NCI-H460 (cell line): Measurements from ENCODE around the gene SP5. TPM values are rescaled to one million over a fixed set of nuclear protein-coding genes. Genes with fewer than 3 reads are reported as not detected.
A peak's percentile ranks its signal among the peaks of the same experiment; 100 is the strongest.
"Not testable (repeated sequence)": the region's sequence is repeated elsewhere in the genome, so short reads cannot be mapped to it uniquely, and the experiment has no call there.

ENCODE experiments used
- DNase-seq: peaks from one replicate; pipeline ENCODE4 v3.0.0-alpha.2; 2016; ENCODE audit warnings: low read depth; ENCODE audit errors: extremely low read depth
- polyA plus RNA-seq: library from polyadenylated mRNA; depleted of rRNA; stranded (reverse); fragments of >200 nt; gene quantifications from 2 replicates; pipeline ENCODE4 v1.2.3, GENCODE V29; 2014; cell fraction: nucleus; rRNA removed
- total RNA-seq: library from RNA; depleted of rRNA; stranded (reverse); fragments of >200 nt; shearing (Covaris generic); gene quantifications from 2 replicates; pipeline ENCODE4 v1.2.3, GENCODE V29; 2014; rRNA removed

The SP5 gene
- total RNA-seq = 0.07 TPM in 1 of 2 replicates, not detected in the other
- 0.19 TPM in 1 of 2 replicates, not detected in the other for polyA plus RNA-seq

DNA sequence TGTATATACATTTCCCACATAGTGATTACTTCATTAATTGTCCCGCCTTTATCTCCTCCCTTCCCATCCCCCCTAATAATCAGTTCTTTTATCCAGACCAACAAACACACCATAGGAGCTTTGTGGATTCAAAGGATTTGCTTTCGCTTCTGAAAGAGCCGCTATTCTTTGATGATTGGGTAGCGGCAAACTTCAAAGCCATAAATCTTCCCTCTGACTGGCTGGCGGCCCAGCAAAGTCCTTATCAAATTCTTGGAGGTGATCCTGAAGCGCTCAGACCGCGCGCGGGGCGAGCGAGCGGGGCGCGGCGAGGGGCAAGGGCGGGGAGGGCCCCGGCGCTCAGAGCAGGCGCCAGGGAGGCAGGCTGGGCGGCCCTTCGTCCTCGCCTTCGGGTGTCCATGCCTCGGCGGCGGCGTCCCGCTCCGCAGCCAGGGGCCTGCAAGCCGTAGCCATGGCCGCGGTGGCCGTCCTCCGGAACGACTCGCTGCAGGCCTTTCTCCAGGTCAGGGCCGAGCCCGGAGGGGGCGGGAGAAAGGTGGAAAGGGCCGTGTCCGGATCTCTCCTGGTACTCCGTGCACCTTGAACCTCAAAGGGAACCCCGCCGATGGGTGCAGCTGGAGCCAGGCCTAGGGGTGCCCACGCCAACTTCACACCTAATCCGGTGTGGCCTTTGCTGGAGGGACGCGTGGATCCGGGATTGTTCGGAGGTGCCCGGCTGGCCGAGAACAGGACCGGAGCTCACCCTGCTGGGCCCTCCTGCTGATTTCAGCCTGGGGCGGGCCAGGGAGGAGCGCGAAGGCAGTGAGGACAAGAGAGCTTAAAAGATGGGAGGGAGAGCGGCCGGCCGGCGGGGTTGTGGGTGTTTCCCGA, at the start of gene SP5:
Gene SP5 (plus strand): TSS at position 276 of the 870 bp plus-strand sequence. CDS start 176 bp downstream, at position 452.
- DNase-seq = peak; percentile 21

DNA sequence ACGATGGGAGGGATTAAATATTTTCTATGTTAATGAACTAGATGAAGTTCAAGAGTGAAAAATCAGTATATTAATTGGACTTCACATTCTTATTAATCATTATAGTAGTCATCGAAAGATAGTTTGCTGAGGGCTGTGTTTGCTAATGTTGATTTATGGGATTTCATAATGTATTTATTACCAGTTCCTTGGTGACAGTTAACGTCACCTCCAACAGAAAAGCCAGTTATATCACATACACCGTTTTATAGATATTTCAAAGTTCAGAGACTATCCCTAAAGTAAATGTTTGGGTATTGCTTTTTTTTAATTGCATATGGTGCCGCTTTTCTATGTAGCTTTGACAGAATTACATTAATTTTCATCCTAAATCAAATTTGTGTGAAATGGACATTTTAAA, 49.4 kb upstream of the SP5 start:
- DNase-seq = no peak

DNA sequence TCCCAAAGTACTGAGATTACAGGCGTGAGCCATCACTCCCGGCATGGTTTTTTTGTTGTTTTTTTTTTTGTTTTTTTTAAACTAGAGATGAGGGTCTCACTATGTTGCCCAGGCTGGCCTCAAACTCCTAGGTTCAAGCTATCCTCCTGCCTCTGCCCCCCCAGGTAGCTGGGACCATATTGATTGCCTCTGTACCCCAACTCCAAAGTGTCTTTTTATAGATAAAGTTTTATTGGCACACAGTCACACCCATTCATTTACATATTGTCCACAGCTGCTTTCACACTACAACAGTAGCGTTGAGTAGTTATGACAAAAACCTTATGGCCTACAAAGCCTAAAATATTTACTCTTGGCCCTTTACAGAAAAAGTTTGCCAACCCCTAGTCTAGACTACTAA, 45.2 kb upstream of the SP5 start:
- DNase-seq = no peak

DNA sequence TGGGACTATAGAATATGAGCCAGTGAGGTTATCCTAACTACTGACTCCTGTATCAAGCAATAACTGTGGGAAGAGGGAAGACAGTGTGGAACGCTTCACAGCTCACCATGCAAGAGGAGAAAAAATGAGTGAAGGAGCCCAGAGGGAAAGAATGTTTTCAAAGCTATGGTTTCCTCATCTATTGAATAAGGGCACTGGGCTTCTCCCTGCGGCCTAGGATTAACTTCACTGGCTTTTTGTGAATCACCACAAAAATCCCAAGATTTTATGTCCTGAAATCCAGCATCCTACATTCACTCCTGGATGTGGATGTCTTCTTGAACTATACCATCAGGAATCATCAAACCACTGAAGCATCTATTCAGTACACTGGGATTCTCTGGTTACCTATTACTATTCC, 44.5 kb upstream of the SP5 start:
- no peak for DNase-seq

DNA sequence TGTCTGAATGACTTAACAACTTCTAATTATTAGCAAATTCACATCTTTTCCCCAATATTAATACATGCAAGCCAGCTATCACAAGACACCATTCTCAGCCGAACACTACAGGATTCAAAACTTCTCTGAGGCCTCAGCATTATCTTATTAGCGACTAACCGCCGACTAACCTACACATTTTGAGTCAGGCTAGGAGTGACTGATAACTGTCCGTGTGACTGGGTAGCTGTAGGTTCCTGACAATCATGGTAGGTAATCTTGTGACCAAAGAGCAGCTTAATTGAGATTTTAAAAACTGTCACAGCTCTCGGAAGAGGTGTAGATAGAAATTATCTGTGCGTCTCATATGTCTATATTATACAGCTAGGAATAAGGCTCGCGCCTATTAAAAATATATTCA, 44.1 kb upstream of the SP5 start:
- DNase-seq = no peak

DNA sequence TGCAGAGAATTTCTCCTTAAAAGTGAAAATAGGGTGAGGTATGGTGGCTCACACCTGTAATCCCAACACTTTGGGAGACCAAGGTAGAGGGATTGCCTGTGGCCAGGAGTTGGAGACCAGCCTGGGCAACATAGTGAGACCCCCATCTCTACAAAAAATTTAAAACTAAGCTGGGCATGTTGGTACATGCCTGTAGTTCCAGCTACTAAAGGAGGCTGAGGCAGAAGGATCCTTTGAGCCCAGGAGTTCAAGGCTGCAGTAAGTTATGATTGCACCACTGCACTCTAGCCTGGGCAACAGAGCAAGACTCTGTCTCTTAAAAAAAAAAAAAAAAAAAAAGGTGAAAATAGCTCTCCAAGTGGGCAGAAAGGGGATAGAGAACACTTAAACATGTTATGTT, 40.9 kb upstream of the SP5 start:
- not testable (repeated sequence) for DNase-seq

DNA sequence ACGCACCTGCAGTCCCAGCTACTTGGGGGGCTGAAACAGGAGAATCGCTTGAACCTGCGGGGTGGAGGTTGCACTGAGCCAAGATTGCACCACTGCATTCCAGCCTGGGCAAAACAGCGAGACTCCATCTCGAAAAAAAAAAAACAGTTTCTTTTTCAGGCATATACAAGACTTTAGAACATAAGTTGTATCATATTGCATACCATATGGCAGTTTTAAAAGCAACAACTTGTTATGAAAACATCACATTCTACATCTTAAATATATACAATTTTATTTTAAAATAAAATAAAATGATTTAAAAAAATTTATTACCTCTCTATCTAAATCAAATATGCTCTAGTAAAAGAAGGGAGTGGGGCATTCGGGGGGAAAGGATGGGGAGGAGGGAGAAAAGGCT, 39.4 kb upstream of the SP5 start:
- no peak for DNase-seq

DNA sequence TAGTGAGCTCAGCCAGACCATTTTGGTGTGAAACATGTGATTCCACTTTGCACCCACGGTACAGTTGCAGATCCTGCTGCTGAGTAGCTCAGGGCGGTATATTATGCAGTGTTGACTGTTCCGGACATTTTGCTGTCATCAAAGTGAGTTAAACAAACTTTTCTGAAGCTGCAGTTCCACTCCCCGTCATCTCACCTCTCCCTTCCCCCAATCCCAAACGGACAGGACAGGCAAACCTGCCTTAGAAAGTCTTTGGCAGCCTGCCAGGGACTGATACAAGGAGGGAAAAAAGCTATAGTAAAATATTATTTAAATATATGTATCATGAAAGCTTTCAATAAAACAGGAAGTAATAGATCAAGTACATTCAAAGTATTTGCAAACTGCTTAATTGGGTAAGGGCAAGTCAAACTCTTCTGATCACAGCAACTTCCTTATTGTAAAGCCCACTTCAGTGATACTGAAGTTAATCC, 35.5 kb upstream of the SP5 start:
- peak; percentile 1 for DNase-seq

DNA sequence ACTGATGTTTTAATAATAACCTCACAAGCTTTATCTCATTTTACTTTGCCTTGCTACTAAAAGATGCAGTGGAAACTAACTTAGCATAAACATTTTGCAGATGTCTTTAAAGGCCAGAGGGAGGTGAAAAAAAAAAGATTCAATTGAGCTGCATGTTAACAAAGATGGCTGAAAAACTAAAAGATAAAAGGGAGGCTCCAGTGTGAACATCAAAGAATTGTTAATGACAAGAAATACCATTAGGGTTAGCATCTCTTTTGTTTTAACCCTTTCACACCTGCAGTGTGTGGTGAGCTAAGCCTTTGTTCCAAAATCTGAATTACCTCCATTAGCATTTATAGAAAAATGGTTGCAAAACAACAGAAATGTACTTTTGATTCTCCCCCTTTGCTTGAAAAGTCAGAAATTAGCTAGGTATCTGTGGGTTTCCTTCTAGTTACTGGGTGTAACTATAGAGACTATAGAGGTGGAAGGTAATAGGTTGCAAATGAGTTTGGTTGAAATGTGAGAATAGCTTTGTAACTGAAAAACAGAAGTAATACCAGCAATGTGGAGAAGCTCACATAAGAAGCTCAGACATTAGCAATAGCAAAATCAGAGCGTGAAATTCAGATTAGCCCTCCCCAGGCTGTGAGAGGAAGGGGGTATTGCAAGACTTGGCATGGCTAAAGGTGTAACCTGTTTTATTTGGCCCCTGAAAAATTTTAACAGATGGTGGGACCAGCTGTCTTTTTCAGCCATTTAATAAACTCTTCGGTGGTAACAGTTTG, 34.8 kb upstream of the SP5 start:
- no peak for DNase-seq

DNA sequence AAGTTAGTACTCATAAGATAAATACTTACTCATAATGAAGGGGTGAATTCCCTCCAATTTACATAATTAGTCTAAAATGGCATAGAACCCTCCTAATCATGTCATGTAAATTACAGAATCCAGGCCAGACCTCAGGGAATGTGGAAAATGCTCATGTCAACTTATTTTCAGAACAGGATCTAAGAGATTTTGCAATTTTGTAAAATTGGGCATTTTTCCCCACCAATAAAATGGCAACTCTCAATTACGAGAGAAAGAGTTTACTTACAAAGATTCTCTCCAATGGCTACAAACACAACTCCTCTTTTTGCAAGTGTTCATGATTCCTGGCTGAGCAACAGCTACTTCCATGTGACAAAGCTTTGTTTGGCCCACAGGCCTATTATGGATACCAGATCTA, 33.8 kb upstream of the SP5 start:
- DNase-seq = no peak

DNA sequence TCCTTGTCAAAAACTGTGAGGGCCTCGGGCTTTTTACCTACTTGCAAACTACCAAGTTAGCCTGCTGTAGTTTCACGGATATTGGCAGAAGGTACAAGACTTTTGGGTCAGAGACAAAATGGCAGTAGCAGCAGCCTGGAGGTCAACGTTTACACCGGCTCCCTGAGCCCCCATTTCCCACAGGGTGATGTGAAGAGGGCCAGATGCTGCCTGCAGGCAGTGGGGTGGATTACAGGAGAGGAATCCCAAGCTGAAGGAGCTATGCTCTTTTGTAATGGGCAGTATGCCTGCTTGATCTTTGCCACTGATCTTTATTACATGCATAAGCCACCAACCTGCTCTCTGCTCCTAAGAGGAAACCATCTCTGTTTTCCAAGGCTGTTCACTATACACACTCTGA, 29.5 kb upstream of the SP5 start:
- DNase-seq = no peak

DNA sequence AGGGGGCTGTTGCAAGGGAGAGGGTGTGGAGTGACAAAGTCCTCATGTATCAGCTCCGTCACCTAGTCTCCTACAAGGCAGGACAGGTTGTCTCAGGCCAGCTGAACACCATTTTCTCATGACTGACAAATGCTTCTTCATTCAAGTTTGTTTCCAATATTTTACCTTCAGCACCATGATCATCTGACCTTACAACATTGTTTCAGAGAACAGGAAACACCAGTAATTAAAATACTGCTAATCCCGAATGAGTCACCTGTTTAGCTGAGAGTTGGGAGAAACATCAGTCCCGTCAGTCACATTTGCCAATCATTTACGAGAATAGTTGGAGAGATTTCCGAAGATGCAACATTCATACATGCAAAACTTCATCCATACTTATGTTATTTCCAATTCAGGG, 25.7 kb upstream of the SP5 start:
- no peak for DNase-seq

DNA sequence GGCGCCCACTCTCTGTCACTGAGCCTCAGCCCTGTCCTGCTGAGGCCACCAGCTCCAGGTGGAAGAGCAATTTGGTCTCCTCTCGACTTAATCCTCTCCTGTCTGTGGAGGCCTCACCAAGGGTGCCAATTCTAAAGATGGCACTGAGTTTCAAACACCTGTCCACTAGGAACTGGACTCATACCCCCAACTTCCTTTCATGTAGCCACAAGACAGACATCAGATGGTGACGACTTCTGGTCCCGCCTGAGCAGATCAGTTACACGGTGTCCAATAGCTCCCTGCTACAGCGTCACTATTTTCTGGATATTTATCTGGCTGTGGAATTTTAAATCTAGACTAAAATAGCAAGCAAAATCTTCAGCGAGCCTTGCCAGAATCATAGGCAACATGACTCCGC, 24.5 kb upstream of the SP5 start:
- no peak for DNase-seq

DNA sequence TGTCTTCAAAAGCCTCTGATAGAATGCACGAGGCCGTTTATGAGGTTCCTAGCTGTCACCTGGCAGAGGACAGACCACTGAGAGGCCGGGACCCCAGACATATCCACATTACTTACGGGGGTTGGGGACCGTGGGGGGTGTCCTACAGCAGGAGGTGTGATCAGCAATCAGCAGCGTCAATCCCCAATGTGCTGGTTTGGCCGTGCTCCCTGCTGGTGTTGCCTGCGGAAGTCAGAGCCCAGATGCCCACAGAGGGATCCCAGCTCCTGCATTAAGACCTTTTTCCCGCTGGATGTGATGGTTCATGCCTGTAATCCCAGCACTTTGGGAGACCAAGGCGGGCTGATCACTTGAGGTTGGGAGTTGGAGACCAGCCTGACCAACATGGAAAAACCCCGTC, 20.8 kb upstream of the SP5 start:
- no peak for DNase-seq

DNA sequence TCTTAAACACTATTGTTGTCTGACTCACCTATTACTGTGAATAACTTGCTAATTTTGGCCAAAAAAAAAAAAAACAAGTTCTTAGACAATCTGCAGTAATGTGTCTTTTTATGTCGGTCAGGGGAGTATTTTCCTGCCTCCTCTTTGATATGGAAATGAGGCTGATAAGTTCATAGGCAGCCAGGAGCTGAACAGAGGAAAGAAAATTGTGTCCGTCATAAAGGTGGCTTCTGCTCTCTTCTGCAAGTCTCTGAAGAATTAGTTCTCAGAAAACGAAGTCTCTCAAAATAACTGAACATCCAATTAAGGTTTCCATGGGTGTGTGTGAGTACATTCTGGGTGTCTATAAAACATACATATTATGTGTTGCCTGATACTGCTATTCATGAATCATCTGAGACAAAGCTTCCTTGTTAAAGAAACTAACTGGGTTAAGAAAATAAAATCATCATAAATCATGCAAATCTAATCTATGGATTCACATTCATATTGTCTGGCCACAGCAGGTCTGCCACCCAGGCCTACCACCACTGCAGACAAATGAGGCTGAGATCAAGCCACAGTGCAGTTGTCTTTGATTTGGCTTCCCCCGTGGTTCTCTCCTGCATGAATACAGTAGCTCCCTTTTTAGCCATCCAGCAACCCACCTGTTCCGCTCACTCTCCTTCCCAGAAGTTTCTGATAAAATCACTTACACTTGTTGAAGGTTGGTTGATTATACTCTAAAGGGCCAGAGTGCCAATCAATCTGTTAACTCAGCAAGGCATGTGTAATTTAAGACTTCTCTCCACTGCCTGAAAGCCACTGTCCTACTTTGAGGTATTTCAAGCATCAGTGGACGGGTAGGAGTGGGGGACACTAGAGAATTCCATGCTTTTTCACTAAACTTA, 19.4 kb upstream of the SP5 start:
- DNase-seq = no peak

DNA sequence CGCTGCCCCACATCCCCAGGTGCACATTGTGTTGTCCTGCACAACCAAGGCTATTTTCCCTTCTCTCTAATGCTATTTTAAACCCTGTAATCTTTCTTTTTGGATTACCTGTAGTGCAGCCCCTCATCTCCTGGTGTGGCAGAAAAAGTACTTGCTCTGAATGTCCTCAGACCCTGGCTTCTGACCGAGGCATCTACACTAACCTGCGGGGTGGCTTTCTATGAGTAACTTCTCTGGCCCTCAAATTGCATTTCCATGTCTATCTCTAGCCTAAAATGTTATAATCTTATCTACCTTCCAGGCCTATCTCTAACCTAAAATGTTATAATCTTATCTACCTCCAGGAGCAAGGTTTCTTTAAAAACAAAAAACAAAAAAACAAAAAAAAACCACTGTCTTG, 18.2 kb upstream of the SP5 start:
- no peak for DNase-seq

DNA sequence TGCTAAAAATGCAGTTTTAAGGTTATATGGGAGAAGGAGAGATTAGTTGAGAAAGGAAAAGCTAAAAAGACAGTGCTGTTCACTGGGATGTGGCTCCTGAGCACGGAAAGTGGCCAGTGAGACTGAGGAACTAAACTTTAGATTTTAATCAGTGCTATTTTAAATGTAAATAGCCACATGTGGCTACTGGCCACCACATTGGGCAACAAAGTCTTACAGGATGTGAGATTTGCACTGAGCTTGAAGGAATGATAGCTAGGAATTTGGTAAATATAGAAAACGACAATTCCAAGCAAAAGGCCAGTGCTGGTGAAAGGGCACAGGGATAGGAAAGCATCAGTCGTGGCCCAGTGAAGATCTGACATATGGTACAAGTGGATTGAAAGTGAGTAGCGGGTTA, 14.1 kb upstream of the SP5 start:
- no peak for DNase-seq

DNA sequence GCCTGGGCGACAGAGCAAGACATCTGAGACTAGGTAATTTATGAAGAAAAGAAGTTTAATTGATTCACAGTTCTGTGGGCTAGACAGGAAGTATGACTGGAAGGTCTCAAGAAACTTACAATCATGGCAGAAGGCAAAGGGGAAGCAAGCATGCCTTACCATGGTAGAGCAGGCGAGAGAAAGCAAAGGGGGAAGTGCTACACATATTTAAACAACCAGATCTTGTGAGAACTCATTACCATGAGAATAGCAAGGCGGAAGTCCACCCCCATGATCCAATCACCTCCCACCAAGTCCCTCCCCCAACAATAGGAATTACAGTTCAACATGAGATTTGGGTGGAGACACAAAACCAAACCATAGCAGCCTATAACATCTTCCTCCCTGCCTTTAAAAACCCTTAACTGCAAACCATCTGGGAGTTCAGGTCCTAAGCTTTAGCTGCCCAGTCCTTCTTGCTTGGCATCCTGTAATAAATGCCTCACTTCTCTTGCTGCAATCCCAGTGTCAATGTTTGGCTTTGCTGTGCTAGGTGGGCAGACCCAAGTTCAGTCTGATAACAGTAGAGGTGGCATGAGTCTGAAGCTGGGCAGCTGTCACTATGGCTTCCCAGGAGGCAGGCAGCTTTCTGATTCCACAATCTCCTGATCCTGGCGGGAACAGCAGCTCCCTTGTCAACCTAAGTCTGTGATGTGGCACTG, 11.2 kb upstream of the SP5 start:
- DNase-seq = no peak

DNA sequence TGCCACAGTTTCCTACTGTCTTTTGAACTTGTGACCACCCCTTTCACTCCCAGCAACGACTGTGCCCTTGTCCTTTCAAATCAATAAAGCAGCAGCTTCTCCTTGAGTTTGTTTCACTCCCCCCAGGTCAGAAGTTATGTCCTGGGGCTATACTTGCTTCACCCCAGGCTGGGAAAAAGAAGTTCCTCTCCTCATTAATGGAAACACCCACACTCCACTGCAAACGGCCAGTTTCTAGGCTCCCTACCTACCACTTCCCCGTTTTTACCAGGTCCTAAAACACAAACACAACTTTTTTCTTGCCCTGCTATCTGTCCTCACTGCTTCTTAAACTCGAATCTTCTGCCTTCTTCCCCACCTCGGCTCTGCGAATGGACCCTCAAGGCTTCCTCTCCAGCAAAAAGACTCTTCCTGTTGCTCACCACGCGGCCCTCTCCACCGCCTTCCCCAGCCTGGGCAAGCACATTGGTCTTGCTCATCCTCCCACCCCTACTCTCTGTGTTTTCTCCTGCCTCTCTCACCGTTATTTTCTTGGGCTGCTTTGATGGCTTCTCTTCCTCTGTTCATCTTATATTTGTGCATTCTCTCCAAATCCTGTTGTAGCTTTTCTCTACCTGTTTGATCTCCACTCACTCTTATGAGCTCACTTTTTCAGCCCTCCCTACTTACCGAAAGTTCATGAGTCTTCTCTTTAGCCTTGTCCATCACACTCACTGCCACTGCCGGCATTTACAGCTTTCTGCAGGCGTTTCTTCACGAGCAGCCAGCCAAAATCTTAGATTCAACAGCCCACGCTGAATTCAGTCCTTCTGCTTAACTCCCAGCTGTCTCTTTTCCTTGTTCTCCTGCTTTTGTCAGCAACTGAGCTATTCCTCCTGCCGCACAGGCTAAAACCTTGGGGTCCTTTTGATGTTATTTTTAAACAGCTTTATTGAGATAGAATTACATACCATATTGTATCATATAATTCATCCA, 7.0 kb upstream of the SP5 start:
- no peak for DNase-seq
